ENCODE data around the gene GNRHR.
A peak's percentile ranks its signal among the peaks of the same experiment; 100 is the strongest.
"Not testable (repeated sequence)": the region's sequence is repeated elsewhere in the genome, so short reads cannot be mapped to it uniquely, and the experiment has no call there.

The GNRHR gene

DNA sequence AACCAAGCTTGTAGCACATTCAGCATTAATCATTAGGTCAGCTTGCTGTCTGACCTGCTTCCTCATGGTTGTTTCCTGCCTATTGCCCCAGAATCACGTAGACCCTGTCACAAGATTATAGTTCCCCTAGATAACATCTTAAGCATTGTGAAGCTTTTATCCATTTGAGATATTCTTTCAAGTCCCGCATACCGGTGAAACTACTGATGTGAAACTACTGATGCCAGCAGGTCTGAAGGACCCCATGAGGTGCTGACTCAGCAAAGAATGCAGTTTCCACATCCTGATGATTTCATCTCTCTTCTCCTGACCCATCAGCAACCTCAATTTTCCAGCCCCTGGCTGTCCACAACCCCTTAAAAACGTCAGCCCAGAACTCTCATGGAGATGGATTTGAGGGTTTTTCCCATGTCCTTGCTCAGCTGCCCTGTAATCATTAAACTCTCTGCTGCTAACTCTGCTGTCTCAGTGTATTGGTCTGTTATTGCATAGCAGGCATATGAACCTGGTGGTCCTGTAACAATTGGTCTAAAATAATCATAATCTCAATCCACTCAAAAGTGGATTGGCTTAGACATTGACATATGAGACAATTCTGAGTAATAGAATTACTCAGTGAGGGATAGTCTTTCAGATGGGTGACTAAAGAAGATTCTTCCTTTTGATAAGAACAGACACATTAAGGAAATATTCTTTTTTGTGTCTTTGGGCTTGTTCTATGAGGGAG is 26.9 kb downstream of the GNRHR start:
- DNase-seq = no peak

DNA sequence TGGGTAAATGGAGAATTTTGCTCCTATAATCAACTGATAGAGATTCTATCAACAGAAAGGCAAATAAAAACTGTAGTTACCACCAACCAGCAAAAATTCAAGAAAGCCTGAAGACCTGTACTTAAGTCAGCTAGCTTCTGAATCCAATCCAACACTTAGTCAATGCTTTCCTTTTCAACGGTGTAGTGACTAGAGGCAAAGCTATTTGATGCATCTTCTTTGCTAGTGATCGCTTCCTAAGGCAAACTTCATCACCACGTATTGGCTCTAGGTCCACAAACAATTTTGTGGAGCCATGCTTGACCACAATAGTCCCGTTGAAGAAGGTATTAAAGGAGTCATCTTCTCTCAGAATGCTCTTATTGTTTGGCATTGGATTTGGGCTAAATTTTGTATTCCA is 28.2 kb downstream of the GNRHR start:
- DNase-seq = no peak

DNA sequence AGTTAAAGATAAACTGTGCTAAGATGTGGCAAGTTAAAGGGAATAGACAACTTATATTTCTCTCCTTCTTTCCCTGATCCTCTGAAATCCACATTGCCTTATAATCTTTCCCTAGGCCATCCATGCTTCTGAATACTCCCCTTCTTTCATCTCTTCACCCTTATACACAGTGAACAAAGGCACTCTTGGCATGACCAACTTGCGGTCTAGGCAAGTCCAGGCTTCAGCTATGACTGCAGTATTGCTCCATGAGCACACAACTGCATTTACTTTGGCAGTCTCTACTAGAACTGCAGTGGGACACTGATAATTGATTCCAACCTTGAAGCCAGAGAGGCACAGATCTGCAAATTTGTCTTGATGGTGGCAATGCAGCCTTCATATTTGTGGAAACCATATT is 29.1 kb downstream of the GNRHR start:
- DNase-seq = no peak

DNA sequence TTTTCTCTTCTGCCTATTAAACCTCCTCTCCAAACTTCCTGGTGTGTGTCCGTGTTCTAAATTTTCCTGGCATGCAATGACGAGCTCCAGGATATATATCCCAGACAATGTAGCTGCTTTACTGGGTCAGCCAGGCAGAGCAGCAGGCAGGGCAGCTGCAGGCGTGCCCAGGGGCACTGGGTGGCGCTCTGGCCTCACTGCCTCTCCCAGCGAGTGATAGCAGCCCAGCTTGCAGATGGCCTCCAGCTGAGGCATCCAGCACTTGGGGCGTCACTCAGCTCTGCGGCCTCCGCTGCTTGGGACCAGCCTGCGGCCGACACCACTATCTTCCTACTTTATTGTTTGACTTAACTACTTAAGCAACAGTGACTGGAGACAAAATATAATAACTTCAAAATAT is 30.2 kb downstream of the GNRHR start:
- DNase-seq = no peak

DNA sequence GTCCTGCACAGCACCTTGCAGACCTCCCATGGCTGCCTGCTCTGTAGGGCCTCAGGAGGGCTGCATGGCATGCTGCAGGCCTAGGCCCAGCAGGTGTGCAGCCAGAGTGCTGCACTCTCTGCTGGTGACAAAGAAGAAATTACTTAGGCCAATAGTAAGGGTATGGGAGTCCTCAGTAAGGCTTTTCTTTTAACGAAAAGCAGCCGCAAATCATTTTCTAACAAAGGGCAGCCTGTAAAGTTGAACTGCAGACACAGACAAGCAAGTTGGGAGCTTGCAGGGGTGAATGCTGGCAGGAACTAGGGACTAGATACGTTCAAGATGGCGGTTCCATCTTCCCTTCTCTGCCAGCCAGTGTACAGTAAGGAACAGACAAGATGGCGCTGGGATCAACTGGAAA is 30.8 kb downstream of the GNRHR start:
- DNase-seq = no peak

DNA sequence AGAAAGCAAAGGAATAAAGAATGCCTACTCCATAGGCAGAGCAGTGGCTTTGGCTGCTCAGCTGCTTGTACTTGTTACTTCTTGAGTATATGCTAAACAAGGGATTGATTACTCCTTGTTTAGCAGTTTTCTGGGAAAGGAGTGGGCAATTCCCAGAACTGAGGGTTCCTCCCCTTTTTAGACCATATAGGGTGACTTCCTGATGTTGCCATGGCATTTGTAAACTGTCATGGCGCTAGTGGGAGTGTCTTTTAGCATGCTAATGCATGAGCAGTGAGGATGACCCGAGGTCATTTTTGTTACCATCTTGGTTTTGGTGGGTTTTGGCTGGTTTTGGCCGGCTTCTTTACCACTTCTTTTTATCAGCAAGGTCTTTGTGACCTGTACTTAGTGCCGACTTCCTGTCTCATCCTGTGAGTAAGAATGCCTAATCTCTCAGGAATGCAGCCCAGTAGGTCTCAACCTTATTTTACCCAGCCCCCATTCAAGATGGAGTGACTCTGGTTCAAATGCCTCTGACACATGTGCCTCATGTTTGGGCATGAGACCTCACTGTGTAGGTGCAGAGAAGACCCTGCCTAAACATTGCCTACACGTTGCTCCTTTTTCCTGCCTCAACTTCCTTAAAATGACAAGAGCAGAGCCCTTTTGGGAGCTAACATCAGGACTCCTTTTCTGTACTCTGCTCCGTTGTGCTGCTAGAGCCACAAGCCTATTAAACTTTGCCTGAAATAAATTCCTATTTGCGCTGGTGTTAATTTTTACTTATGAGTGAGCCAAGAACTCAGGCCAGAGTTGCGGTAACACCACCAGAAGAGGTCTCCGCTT is 32.2 kb downstream of the GNRHR start:
- no peak for DNase-seq

DNA sequence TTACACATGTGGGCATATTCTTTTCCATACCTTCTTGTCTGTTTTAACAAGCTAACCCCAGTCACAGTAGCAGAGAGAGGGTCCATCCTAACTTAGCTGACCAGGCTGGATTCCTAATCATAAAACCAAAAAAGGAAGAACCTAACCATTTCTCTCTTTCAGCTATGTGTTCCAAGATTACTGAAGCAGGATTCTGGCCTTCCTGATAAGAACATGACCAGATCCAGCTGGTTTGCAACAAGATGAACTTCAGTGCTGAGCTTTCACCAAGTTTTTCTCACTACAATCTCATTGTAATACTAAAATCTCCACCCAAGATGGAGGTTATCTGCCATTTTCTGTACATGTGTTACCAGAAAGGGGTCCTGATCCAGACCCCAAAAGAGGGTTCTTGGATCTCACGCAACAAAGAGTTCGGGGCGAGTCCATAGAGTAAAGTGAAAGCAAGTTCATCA is 32.8 kb downstream of the GNRHR start:
- DNase-seq = no peak

DNA sequence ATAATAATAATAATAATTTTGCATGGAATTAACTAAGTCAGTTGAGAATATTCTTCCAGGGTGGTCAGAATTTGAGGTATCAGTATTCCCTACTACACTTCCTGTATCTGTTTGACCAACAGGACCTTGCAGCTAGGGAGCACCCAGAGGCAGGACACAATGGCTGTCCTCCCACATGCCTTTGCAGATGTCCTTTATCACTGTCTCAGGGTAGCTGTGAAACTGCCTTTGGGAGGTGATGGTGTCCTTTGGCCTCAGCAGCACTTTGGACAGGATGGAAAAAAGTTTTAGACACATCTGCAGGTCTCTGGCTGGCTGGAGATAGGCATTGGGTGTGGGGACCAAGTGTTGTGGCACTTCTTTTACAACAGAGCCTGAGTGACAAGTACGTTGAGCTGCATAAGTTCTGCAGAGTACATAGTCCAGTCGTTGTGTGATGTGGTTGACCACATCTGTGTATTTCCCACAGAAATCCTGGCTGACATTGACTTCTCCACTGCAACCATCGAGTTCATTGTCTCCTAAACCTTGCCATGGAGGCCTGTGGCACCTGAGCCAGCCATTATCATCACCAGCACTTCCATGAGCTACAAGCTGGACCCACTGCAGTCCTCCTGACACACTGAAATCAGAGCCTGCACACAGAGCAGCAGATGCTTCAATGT is 34.1 kb downstream of the GNRHR start:
- no peak for DNase-seq

DNA sequence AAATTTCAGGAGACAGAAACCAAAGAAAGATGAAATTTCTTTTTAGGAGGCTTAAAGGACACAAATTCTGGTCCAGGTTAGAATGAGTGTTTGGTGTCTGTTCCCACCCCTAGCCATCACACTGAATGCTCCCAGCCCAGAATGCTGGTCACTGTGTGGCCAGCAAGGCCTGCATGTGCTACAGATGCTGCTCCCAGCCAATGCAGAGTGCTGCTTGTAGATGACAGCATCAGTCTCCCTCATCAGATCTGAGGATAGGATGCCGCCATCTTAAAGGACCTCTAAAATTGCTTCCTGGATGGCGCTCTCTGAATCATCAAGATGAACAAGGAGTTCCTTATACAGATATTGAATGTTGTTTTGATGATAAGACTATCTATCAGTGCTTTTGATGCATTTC is 35.3 kb downstream of the GNRHR start:
- no peak for DNase-seq

DNA sequence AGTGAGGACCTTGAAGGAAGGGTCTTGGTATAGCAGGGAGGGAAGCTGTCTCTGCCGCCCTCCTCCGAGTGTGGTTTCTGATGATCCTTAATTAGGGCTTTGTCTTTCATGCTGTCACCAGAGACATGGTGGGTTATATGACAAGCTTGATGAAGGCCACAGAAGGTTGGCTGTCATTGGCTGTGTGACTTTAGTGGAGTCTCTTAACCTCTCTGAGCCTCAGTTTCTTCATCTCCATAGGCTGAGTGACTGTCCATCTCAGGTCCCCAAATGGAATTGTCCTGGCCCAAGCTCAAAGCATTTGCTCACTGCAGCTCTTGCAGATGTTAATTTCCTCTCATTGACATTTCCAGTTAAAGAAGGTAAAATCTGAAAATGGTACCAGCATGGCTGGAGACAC is 36.6 kb downstream of the GNRHR start:
- no peak for DNase-seq

DNA sequence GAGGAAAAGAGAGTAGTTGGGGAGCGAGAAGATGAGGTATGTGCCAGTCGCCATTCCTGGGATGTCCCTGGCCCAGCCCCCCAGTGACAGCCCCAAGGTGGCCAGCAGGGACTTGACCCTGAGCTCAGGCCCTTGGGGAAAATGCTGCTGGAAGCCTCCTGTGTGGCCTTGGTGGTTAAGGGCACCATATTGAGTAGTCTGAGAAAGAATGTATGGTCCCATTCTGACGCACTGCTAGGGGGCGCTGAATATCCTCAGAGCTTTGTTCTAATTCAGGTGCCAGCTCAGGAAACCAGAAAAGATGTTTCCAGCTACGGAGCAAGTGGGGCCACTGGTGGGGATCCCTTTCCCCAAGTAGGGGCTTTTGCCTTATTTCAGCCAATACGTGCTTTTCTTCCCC is 39.2 kb downstream of the GNRHR start:
- DNase-seq = no peak

DNA sequence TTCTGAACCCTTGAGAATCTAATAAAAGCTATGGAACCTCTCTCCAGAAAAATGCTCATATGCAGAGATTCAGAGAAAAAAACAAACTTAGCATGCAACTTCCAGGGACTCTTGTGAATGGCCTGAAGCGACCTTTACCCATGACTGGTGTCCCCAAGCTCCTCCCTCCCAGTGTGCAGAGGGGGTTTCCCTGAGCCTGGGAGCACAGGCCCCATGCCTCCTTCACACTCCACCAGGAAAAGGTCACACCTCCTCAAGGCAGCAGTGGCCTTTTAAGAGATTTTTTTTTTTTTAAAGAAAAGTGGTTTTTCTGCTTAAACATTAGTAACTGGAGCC is 40.0 kb downstream of the GNRHR start:
- DNase-seq = no peak

DNA sequence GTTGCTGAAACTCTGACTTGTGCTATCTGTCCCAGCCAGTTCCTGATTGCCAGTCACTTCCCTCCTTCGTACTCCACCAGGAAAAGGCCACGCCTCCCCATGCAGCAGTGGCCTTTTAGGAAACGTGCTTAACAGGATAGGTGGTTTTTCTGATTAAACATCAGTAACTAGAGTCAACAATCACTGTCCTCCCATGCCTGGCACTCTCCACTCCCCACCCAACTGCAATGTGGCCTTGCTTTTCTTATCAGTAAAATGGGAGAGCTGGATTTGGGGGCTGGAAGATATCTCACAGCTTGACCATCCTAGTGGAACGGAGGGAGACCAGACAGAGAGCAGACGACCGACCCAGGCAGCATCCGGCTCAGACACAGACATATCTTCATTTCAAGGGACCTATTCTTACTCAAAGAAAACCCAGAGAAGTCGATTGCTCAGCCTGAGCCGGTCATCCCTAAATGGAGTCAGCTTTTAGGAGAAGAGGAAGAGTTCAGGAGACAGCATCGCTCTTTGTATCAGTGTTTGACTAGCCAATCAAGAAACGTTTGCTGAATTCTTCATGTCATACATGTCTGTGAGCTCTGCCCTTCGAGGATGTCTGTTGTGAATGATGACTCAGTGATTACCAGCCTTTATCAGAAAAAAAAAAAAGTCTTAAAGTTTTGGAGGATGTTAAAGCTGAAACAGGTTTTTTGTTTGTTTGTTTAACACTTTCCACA is 40.5 kb downstream of the GNRHR start:
- no peak for DNase-seq

DNA sequence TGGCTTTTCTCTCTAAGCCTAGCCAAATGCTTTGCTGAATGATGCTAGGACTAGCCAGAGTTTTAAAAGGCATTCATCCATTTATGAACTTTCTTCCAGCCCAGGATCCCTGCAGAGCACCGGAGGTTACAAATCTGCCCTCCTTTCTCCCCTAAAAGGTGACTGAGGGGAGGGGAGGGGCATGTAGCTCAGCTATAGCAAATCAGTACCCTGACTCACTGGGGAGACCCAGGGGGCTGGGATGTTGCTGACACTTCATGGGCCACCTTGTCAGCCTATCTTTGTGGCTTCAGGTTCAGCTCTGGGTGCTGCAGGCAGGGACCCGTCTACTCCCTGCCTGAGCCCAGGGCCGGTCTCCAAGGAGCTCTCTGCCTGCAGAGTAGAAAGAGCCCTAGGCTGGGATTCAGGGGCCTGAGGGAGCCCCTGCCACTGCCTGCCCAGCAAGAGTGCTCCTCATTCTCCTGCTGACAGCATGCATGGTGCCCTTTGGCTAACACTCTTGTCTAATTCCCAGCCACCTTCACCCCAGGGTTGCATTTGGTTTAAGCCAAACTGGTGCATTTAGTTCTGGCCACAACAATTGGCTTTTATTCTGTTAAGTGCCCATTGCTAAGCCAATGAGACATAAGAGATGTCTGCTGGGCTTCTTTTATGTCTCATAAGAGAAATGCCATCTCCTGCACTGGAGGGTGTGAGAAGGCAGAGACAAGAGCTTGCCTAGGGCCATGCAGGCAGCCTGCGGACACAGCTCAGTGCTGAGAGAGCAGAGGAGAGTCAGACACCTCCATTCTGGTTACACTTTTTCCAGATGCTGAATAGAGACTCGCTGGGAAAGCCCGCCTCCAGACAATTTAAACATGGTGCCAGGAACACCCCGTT is 41.3 kb downstream of the GNRHR start:
- no peak for DNase-seq

DNA sequence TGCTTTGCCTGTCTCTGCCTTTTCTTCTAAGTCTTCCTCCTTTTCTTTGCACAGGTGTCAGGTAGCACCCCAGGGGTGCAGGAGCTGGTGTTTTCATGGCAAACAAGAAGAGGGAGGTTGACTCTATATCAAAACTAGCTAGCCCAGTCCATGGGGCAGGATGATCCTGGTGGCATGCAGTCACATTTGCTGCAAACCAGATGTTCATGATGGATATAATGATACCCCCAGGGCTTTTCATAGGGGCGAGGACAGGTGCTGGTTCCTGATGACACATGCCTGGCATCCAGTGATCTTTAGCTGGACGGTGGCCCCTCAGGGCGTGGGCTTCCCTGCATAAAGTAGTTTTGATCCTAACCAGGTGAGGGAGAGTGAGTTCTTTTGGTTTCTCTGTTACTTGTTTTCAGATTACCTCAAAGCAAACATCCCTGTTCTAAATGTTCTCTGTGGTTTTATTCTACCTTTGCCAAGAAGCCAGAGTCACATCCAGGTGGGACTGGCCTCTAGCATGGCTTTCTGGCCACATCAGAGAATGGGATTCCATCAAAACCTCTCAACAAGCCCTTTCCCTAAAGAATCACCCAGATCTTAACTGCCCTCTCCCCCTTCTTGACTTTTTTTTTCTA is 42.1 kb downstream of the GNRHR start:
- no peak for DNase-seq

DNA sequence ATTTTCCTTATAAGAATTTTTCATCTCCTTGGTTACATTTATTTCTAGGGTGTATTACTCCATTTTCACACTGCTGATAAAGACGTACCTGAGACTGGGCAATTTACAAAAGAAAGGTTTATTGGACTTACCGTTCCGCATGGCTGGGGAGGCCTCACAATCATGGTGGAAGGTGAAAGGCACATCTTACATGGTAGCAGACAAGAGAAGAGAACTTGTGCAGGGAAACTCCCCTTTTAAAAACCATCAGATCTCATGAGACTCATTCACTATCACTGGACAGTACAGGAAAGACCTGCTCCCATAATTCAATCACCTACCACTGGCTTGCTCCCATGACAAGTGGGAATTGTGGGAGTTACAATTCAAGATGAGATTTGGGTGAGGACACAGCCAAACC is 47.5 kb downstream of the GNRHR start:
- DNase-seq = not testable (repeated sequence)

DNA sequence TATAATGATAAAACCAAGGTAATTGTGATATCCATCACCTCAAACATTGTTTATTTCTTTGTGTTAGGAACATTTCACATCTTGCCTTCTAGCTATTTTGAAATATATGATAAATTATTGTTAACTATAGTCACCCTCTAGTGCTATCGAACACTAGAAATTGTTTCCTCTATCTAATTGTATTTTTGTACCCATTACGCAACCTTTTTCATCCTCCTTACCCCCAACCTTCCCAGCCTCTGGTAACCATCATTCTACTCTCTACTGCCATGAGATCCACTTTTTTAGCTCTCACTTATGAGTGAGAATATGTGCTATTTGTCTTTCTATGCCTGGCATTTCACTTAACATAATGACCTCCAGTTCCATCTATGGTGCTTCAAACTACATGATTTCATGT is 49.3 kb downstream of the GNRHR start:
- no peak for DNase-seq

DNA sequence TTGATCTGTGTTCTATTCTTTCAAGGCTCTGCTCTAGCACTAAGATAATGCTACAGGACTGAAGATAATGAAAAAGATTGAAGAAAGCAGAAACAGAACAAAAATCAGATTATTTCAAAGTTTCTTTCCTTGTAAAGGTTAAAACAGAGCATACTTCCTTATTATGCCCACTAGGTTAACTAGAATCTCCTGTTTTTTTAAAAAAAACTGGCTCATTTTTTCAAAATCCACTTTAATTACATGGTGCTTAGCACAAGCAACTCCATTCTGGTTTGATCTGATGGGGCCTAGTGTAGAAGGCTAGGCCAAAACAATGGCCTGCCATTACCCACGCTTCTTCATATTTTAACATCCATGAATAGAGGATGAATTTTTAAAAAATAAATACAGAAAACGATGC is 52.0 kb downstream of the GNRHR start:
- DNase-seq = no peak

DNA sequence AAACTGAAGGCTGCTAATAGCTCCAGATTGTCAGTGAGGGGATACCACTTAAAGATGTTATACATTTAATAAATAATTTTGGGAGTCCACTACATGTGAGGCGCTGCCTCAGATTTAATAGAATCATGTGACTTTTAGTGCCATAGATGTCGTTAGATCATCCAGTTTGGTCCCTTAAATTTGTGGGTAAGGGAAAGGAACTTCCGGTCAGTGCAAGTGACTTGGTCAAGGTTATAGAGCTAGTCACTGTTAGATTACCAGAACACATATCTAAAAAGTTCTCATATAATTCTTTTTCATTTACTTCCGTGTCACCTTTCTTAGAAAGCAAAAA is 52.7 kb downstream of the GNRHR start:
- no peak for DNase-seq

DNA sequence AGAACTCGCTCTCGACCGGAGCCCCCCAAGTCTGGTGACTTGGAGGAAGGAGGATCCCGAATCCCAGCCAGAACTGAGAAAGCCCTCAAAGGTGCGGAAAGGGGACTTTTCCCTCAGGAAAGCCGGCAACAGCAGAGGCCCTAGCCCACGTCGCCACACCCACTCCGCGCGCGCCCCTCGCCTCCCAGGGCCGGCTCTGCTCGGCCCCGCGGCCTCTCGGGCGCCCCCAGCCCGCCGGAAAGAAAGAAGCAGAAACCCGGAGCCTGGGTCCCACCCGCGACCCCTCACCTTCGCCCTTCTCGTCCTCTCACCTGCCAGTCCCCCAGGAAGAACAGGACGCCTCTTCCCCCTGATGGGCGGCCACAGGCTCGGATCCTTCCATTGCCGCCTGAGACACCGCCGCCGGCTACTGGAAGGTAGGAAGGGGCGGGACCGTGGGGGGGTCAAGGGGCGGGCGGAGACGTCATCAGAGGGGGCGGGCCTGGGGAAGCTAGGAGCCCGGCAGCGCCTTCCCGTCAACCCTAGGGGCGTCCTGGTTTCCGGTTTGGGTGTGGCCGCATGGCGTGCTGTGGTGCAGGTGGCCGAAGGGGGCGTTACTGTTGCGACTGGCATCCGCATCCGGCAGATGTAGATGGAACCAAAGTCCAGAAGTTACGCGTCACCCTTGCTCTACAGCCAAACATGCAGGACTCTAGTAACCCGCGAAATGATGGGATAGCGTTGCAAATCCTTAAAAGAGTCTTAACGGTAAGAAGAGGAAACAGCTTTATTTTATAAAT is 53.3 kb downstream of the GNRHR start, which contains the start of gene UBA6:
Gene UBA6, minus strand, starts transcription at position 418 of the 779 bp plus-strand sequence. Its CDS starts 36 bp downstream, at position 382.
- DNase-seq = peak; percentile 93

DNA sequence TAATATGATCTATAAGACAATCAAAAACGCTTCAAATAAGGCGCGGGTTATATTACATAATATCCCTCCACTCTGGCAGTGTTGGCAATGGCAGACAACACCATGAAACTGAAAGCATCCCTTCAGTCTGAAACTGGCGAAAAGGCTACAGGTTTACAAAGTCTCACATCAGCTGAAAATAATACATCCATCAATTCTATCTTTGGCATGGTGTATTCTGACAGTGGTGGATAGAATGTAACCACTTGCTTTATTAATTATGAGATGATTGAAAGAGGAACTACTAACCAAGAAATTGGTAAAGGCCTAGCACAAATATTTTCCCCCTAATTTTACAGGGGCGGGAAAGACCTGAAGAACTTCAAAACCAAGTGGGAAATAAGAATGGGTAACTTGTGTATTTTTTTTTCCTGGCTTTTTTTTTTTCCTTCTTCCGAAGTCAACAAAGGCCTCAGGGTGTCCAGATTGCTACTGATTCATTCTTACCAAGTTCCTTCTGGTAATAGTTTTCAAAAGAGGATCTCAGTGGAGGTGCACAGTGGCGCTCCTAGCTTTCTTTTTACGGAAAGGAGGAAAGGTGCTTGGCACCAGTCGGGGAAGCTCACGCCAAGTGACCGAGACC is 54.0 kb downstream of the GNRHR start:
- DNase-seq = no peak

Measured in CD4-positive, alpha-beta T cell treated with Interferon gamma for 1 hour (primary cell).